ENCODE measurements around the gene GBP4. TPM values are rescaled to one million over a fixed set of nuclear protein-coding genes. Genes with fewer than 3 reads are reported as not detected.

The GBP4 gene
- total and polyA plus RNA-seq, 2 donors from 2014 or later: 9.0 to 11.0 TPM

- intact Hi-C loops (cut with DNase I): no loop called here
- no peak overlapping the region for H3K9ac ChIP-seq (ENCODE audit: low read length in 3 of 3)
These were observed 19.4 kb downstream of the GBP4 start for GRCh38 chr1:89179343-89179742.

GRCh38 chr1:89176971-89177370 is 21.8 kb downstream of the GBP4 start:
- no peaks in the 10 kb centered on the region for H3K36me3 ChIP-seq (ENCODE audit: control insufficient read depth in 2 of 3, insufficient read depth in 3 of 3, low read length in 3 of 3)
- no peaks in the 10 kb centered on the region for H3K9me3 ChIP-seq (ENCODE audit: control insufficient read depth in 2 of 3, insufficient read depth in 1 of 3, low read length in 3 of 3)
- no peaks in the 10 kb centered on the region for H3K4me1 ChIP-seq (ENCODE audit: control insufficient read depth in 2 of 3, insufficient read depth in 2 of 3, low read depth in 1 of 3, low read length in 3 of 3)
- no peak overlapping the region for H3K4me3 ChIP-seq (ENCODE audit: low read length in 3 of 3)
- no peak for FAIRE-seq
- TF ChIP-seq CTCF (IDR thresholded peaks at IDR 0.05; ENCODE audit: borderline replicate concordance, extremely low read depth, insufficient read depth): no peak
- intact Hi-C loops (cut with DNase I): no loop called here
- H3K27me3 ChIP-seq (ENCODE audit: control insufficient read depth, insufficient read depth, low read length): no peaks in the 10 kb centered on the region
- H3K27ac ChIP-seq (ENCODE audit: low read depth in 2 of 2, low read length in 2 of 2): no peak overlapping the region
- H3K9ac ChIP-seq (ENCODE audit: low read length in 3 of 3): no peak overlapping the region
- DNase-seq: no peak

More at GRCh38 chr1:89179343-89179742, 19.4 kb downstream of the GBP4 start:
- FAIRE-seq: no peak
- Histone ChIP-seq H3K4me3 (ENCODE audit: low read length in 3 of 3) (no peak overlapping the region), H3K36me3 (ENCODE audit: control insufficient read depth in 2 of 3, insufficient read depth in 3 of 3, low read length in 3 of 3) (peaks cover 0 to 3% (median 2%) of the 10 kb centered on the region in 3 donors), H3K27ac (ENCODE audit: low read depth in 2 of 2, low read length in 2 of 2) (no peak overlapping the region), H3K9me3 (ENCODE audit: control insufficient read depth in 2 of 3, insufficient read depth in 1 of 3, low read length in 3 of 3) (peaks cover 0 to 6% (median 0%) of the 10 kb centered on the region in 3 donors), H3K4me1 (ENCODE audit: control insufficient read depth in 2 of 3, insufficient read depth in 2 of 3, low read depth in 1 of 3, low read length in 3 of 3) (no peaks in the 10 kb centered on the region), H3K27me3 (ENCODE audit: control insufficient read depth, insufficient read depth, low read length) (no peaks in the 10 kb centered on the region)
- no peak for TF ChIP-seq CTCF (IDR thresholded peaks at IDR 0.05; ENCODE audit: borderline replicate concordance, extremely low read depth, insufficient read depth)
- no peak for DNase-seq

GRCh38 chr1:89175601-89176256 is 23.0 kb downstream of the GBP4 start, which contains the start of gene GBP7:
Gene GBP7, minus strand, starts transcription at chr1:89176003. Its CDS starts 4,068 bp downstream, at chr1:89171935.
- Histone ChIP-seq H3K9ac (ENCODE audit: low read length in 3 of 3) (no peak within 1 kb of the TSS), H3K4me1 (ENCODE audit: control insufficient read depth in 2 of 3, insufficient read depth in 2 of 3, low read depth in 1 of 3, low read length in 3 of 3) (no peaks in the 10 kb centered on the region), H3K9me3 (ENCODE audit: control insufficient read depth in 2 of 3, insufficient read depth in 1 of 3, low read length in 3 of 3) (no peaks in the 10 kb centered on the region), H3K27me3 (ENCODE audit: control insufficient read depth, insufficient read depth, low read length) (no peaks in the 10 kb centered on the region), H3K4me3 (ENCODE audit: low read length in 3 of 3) (no peak within 1 kb of the TSS), H3K27ac (ENCODE audit: low read depth in 2 of 2, low read length in 2 of 2) (no peak within 1 kb of the TSS), H3K36me3 (ENCODE audit: control insufficient read depth in 2 of 3, insufficient read depth in 3 of 3, low read length in 3 of 3) (no peaks in the 10 kb centered on the region)
- intact Hi-C loops (cut with DNase I): no loop called here
- no peak for TF ChIP-seq CTCF (IDR thresholded peaks at IDR 0.05; ENCODE audit: borderline replicate concordance, extremely low read depth, insufficient read depth)
- no peak for FAIRE-seq
- no peak for DNase-seq
